GM12801 (cell line): ENCODE results near the gene ZNF140.

ENCODE experiments used
- TF ChIP-seq, protein P1 (sequence below): IDR thresholded peaks from one replicate; pipeline ENCODE4 v1.5.1; 2011; ENCODE audit warnings: control low read depth; ENCODE audit not compliant: insufficient read length; ENCODE audit errors: extremely low read depth

Gene ZNF140

DNA sequence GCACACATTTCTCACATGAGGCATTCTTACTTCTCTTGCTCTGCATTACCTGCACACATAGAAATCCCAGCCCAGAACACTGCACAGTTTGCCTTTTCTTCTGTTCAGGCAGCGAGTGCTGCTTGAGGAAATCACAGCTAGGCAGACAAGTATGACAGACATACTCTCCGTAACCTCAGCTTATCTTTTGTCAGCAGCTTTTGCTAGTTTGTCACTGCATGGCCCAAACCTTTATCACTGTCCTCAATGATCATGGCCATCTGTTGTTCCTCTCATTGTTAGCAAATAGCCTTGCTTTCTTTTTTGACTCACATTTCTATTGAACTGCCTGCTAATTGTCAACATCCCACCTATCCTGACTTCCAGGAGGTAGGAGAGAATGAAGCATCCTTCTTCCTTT lies 55.0 kb downstream of the ZNF140 start:
- TF ChIP-seq, protein P1, sequence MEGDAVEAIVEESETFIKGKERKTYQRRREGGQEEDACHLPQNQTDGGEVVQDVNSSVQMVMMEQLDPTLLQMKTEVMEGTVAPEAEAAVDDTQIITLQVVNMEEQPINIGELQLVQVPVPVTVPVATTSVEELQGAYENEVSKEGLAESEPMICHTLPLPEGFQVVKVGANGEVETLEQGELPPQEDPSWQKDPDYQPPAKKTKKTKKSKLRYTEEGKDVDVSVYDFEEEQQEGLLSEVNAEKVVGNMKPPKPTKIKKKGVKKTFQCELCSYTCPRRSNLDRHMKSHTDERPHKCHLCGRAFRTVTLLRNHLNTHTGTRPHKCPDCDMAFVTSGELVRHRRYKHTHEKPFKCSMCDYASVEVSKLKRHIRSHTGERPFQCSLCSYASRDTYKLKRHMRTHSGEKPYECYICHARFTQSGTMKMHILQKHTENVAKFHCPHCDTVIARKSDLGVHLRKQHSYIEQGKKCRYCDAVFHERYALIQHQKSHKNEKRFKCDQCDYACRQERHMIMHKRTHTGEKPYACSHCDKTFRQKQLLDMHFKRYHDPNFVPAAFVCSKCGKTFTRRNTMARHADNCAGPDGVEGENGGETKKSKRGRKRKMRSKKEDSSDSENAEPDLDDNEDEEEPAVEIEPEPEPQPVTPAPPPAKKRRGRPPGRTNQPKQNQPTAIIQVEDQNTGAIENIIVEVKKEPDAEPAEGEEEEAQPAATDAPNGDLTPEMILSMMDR = no peak

DNA sequence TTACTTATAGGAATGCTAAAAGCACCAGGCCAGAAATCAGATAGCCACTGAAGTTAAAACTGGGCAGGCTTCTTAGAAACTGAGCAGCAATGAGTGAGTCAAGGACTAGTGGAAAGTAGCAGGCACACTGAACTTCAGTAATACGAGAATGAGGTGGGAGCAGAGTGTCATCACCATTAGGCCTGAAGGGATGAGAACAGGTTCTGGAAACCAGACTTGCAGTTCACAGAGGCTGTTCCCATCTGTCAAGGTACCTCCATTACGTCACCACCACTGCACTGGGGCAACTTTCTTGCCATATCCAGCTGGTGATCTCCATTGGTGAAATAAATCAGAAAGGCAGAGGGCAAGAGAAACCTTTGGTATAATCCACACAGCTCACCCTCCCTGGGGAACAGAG lies 65.3 kb downstream of the ZNF140 start:
- TF ChIP-seq, protein P1 = no peak

DNA sequence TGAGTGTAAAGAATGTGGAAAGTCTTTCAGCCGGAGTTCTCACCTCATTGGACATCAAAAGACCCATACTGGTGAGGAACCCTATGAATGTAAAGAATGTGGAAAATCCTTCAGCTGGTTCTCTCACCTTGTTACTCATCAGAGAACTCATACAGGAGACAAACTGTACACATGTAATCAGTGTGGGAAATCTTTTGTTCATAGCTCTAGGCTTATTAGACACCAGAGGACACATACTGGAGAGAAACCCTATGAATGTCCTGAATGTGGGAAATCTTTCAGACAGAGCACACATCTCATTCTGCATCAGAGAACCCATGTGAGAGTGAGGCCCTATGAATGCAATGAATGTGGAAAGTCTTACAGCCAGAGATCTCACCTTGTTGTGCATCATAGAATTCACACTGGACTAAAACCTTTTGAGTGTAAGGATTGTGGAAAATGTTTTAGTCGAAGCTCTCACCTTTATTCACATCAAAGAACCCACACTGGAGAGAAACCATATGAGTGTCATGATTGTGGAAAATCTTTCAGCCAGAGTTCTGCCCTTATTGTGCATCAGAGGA lies 75.5 kb downstream of the ZNF140 start:
- TF ChIP-seq, protein P1 = no peak
